ENCODE results near the gene PLEKHM3.

- TF ChIP-seq POLR2A (IDR thresholded peaks at IDR 0.05; ENCODE audit: low read length) (no peak), CHD2 (IDR thresholded peaks at IDR 0.05; ENCODE audit: low read length, partially characterized antibody) (no peak), CTCF (IDR thresholded peaks at IDR 0.05) (no peak)
- TF ChIP-seq, protein P1, sequence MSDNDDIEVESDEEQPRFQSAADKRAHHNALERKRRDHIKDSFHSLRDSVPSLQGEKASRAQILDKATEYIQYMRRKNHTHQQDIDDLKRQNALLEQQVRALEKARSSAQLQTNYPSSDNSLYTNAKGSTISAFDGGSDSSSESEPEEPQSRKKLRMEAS (IDR thresholded peaks at IDR 0.05): no peak
Measured at GRCh38 chr2:207783514-207783913, 241.8 kb downstream of the PLEKHM3 start.

All from A549 (cell line).